Central memory CD8-positive, alpha-beta T cell (primary cell): Measurements from ENCODE around the gene FOXE1.

Experiments
- ATAC-seq: fragments of 150-1000 bp; cut with Tn5 transposase; replicated peaks from 2 replicates; pipeline ENCODE4 v1.10.0; 2022; ENCODE audit warnings: mild to moderate bottlenecking, moderate FRiP score, moderate number of reproducible peaks; ENCODE audit not compliant: poor library complexity, severe bottlenecking; ENCODE audit errors: extremely low read depth
- DNase-seq, 2 donors: peaks; one replicate each; pipeline ENCODE4 v3.0.0; 2021; ENCODE audit warnings: low spot score in 2 of 2
- H3K27ac Mint-ChIP-seq: one replicate; pipeline ENCODE4 v1.8.0; 2022; ENCODE audit warnings: low read depth, mild to moderate bottlenecking, moderate library complexity, mixed read lengths
- H3K27me3 Mint-ChIP-seq: one replicate; pipeline ENCODE4 v1.8.0; 2022; ENCODE audit warnings: mixed read lengths
- H3K36me3 Mint-ChIP-seq: one replicate; pipeline ENCODE4 v1.8.0; 2022; ENCODE audit warnings: mild to moderate bottlenecking, moderate library complexity, mixed read lengths; ENCODE audit not compliant: insufficient read depth
- H3K4me1 Mint-ChIP-seq: one replicate; pipeline ENCODE4 v1.8.0; 2022; ENCODE audit warnings: mixed read lengths
- H3K4me3 Mint-ChIP-seq: one replicate; pipeline ENCODE4 v1.8.0; 2022; ENCODE audit warnings: mild to moderate bottlenecking, moderate library complexity, mixed read lengths
- H3K9me3 Mint-ChIP-seq: one replicate; pipeline ENCODE4 v1.8.0; 2022; ENCODE audit warnings: mixed read lengths

Gene FOXE1

GRCh38 chr9:97850746-97851445, 2.1 kb upstream of the FOXE1 start:
- H3K4me3 Mint-ChIP-seq, result no peak overlapping the region
- DNase-seq (no peak), ATAC-seq (no peak)
- H3K4me1 Mint-ChIP-seq, result peaks cover 15% of the 10 kb centered on the region
- peaks cover 93% of the 10 kb centered on the region for H3K27me3 Mint-ChIP-seq
- H3K9me3 Mint-ChIP-seq, result no peaks in the 10 kb centered on the region
- H3K36me3 Mint-ChIP-seq, result peaks cover 5% of the 10 kb centered on the region
- H3K27ac Mint-ChIP-seq, result no peak overlapping the region

- Mint-ChIP-seq H3K4me3 (no peak overlapping the region), H3K27ac (no peak overlapping the region), H3K4me1 (peaks cover 15% of the 10 kb centered on the region), H3K27me3 (peaks cover 93% of the 10 kb centered on the region), H3K9me3 (no peaks in the 10 kb centered on the region), H3K36me3 (peaks cover 5% of the 10 kb centered on the region)
- DNase-seq, result no peak
- ATAC-seq, result no peak
These were observed 1.6 kb upstream of the FOXE1 start for GRCh38 chr9:97851446-97851883.

- Mint-ChIP-seq H3K27me3 (peaks cover 93% of the 10 kb centered on the region), H3K27ac (no peak overlapping the region), H3K4me1 (peaks cover 15% of the 10 kb centered on the region), H3K4me3 (peak overlapping the region; percentile 60), H3K36me3 (peaks cover 5% of the 10 kb centered on the region), H3K9me3 (no peaks in the 10 kb centered on the region)
- ATAC-seq, result no peak
- DNase-seq, result no peak
These were observed 1.0 kb upstream of the FOXE1 start for GRCh38 chr9:97852001-97852398.

- Mint-ChIP-seq H3K4me3 (peak overlapping the region; percentile 60), H3K27ac (no peak overlapping the region), H3K36me3 (peaks cover 5% of the 10 kb centered on the region), H3K4me1 (peaks cover 14% of the 10 kb centered on the region), H3K27me3 (peaks cover 93% of the 10 kb centered on the region), H3K9me3 (no peaks in the 10 kb centered on the region)
- DNase-seq (no peak), ATAC-seq (no peak)
These were observed 499 bp upstream of the FOXE1 start for GRCh38 chr9:97852399-97853055.

- no peak overlapping the region for H3K27ac Mint-ChIP-seq
- H3K27me3 Mint-ChIP-seq, result peaks cover 93% of the 10 kb centered on the region
- DNase-seq (peak in 1 of 2 donors; percentile 29), ATAC-seq (peak; percentile 72)
- peaks cover 14% of the 10 kb centered on the region for H3K4me1 Mint-ChIP-seq
- H3K4me3 Mint-ChIP-seq, result peak overlapping the region; percentile 86
- H3K9me3 Mint-ChIP-seq, result no peaks in the 10 kb centered on the region
- peaks cover 5% of the 10 kb centered on the region for H3K36me3 Mint-ChIP-seq
These were observed 1.0 kb downstream of the FOXE1 start for GRCh38 chr9:97853844-97854695.

GRCh38 chr9:97854696-97855485, 1.9 kb downstream of the FOXE1 start:
- peaks cover 93% of the 10 kb centered on the region for H3K27me3 Mint-ChIP-seq
- peaks cover 14% of the 10 kb centered on the region for H3K4me1 Mint-ChIP-seq
- DNase-seq (no peak), ATAC-seq (no peak)
- peaks cover 5% of the 10 kb centered on the region for H3K36me3 Mint-ChIP-seq
- peak overlapping the region; percentile 86 for H3K4me3 Mint-ChIP-seq
- H3K27ac Mint-ChIP-seq, result no peak overlapping the region
- no peaks in the 10 kb centered on the region for H3K9me3 Mint-ChIP-seq

GRCh38 chr9:97855486-97855875, 2.5 kb downstream of the FOXE1 start:
- Mint-ChIP-seq H3K27me3 (peaks cover 93% of the 10 kb centered on the region), H3K4me3 (peak overlapping the region; percentile 27), H3K36me3 (peaks cover 5% of the 10 kb centered on the region), H3K4me1 (peaks cover 14% of the 10 kb centered on the region), H3K27ac (no peak overlapping the region), H3K9me3 (no peaks in the 10 kb centered on the region)
- DNase-seq, result no peak
- no peak for ATAC-seq

GRCh38 chr9:97855899-97856298, 2.9 kb downstream of the FOXE1 start:
- Mint-ChIP-seq H3K36me3 (peaks cover 5% of the 10 kb centered on the region), H3K27me3 (peaks cover 93% of the 10 kb centered on the region), H3K4me1 (peaks cover 14% of the 10 kb centered on the region), H3K27ac (no peak overlapping the region), H3K4me3 (no peak overlapping the region), H3K9me3 (no peaks in the 10 kb centered on the region)
- DNase-seq (no peak), ATAC-seq (no peak)

GRCh38 chr9:97856857-97857605, 4.0 kb downstream of the FOXE1 start:
- peaks cover 97% of the 10 kb centered on the region for H3K27me3 Mint-ChIP-seq
- H3K9me3 Mint-ChIP-seq, result no peaks in the 10 kb centered on the region
- H3K4me1 Mint-ChIP-seq, result peaks cover 14% of the 10 kb centered on the region
- H3K27ac Mint-ChIP-seq, result no peak overlapping the region
- DNase-seq, result no peak
- peaks cover 5% of the 10 kb centered on the region for H3K36me3 Mint-ChIP-seq
- no peak overlapping the region for H3K4me3 Mint-ChIP-seq
- ATAC-seq, result no peak

- H3K9me3 Mint-ChIP-seq, result no peaks in the 10 kb centered on the region
- peaks cover 97% of the 10 kb centered on the region for H3K27me3 Mint-ChIP-seq
- peaks cover 3% of the 10 kb centered on the region for H3K36me3 Mint-ChIP-seq
- H3K27ac Mint-ChIP-seq, result no peak overlapping the region
- ATAC-seq (no peak), DNase-seq (no peak)
- no peak overlapping the region for H3K4me3 Mint-ChIP-seq
- H3K4me1 Mint-ChIP-seq, result peaks cover 14% of the 10 kb centered on the region
These were observed 4.8 kb downstream of the FOXE1 start for GRCh38 chr9:97857606-97858392.

- Mint-ChIP-seq H3K27ac (no peak overlapping the region), H3K36me3 (peaks cover 3% of the 10 kb centered on the region), H3K4me3 (no peak overlapping the region), H3K9me3 (no peaks in the 10 kb centered on the region), H3K27me3 (peaks cover 92% of the 10 kb centered on the region), H3K4me1 (peaks cover 11% of the 10 kb centered on the region)
- DNase-seq (no peak), ATAC-seq (no peak)
These were observed 5.3 kb downstream of the FOXE1 start for GRCh38 chr9:97858393-97858713.
